Omental fat pad (tissue), 4 donors: ENCODE results near the gene MYO1C. TPM values are rescaled to one million over a fixed set of nuclear protein-coding genes. Genes with fewer than 3 reads are reported as not detected.

Source experiments
- ATAC-seq: fragments of 150-250 bp; one replicate; pipeline ENCODE4 v1.9.1; 2016; ENCODE audit warnings: mild to moderate bottlenecking, moderate library complexity; ENCODE audit not compliant: low FRiP score
- DNase-seq: peaks from one replicate; pipeline ENCODE4 v3.0.0-alpha.2; 2019; ENCODE audit warnings: low spot score
- CTCF ChIP-seq, 3 donors: fragments of 450-650 bp; IDR thresholded peaks; one replicate each; pipeline ENCODE4 v1.5.1; 2016 to 2017; ENCODE audit warnings: antibody characterized with exemption in 3 of 3, mild to moderate bottlenecking in 3 of 3, moderate library complexity in 2 of 3
- total RNA-seq, 4 donors: library from RNA; depleted of rRNA; stranded (reverse); fragments of >200 nt; gene quantifications; one replicate each; pipeline ENCODE4 v1.1.0, GENCODE V29; 2016

MYO1C gene
- total RNA-seq, 4 donors from 2014 or later: 194 to 367 (median 207) TPM

GRCh38 chr17:1496869-1497268 lies 4.4 kb upstream of the MYO1C start:
- no peak for ATAC-seq
- no peak for DNase-seq
- no peak for TF ChIP-seq CTCF (IDR thresholded peaks at IDR 0.05)

GRCh38 chr17:1495265-1495989 lies 2.9 kb upstream of the MYO1C start:
- no peak for DNase-seq
- no peak for TF ChIP-seq CTCF (IDR thresholded peaks at IDR 0.05)
- no peak for ATAC-seq

- ATAC-seq: no peak
- TF ChIP-seq CTCF (IDR thresholded peaks at IDR 0.05): no peak
- DNase-seq: no peak
Observed at GRCh38 chr17:1494736-1495253, 2.3 kb upstream of the MYO1C start.

GRCh38 chr17:1494203-1494602 lies 1.7 kb upstream of the MYO1C start:
- ATAC-seq (no peak), DNase-seq (no peak)
- TF ChIP-seq CTCF (IDR thresholded peaks at IDR 0.05): no peak

- peak; percentile 23 for ATAC-seq
- no peak for DNase-seq
- no peak for TF ChIP-seq CTCF (IDR thresholded peaks at IDR 0.05)
Observed at GRCh38 chr17:1493291-1493980, 950 bp upstream of the MYO1C start.

- TF ChIP-seq CTCF (IDR thresholded peaks at IDR 0.05): no peak
- DNase-seq: no peak
- ATAC-seq: peak; percentile 67
Observed at GRCh38 chr17:1491443-1492248, 840 bp downstream of the MYO1C start.
